Activated CD8-positive, alpha-beta T cell treated with anti-CD3 and anti-CD28 coated beads, Interleukin-2, amount 10 ng/mL, durations not matched to agents 7 days and 5 days (primary cell): ENCODE results near the gene ACTR1A. TPM values are rescaled to one million over a fixed set of nuclear protein-coding genes. Genes with fewer than 3 reads are reported as not detected.
A peak's percentile ranks its signal among the peaks of the same experiment; 100 is the strongest.
"Not testable (repeated sequence)": the region's sequence is repeated elsewhere in the genome, so short reads cannot be mapped to it uniquely, and the experiment has no call there.

Source experiments
- ATAC-seq: fragments of 150-1000 bp; cut with Tn5 transposase; one replicate; pipeline ENCODE4 v1.10.0; 2021; ENCODE audit warnings: moderate library complexity
- CTCF ChIA-PET: fragments of 350-600 bp; sonication (Branson Sonifier 250); formaldehyde crosslinking; loops from one replicate; lab custom pipeline; 2021; ENCODE audit warnings: antibody characterized with exemption; lab: Charles Lee
- POLR2A ChIA-PET: fragments of 350-600 bp; sonication (Branson Sonifier 250); formaldehyde crosslinking; loops from one replicate; lab custom pipeline; 2021; ENCODE audit warnings: antibody characterized with exemption; lab: Charles Lee
- DNase-seq: peaks from one replicate; pipeline ENCODE4 v3.0.0-alpha.2; 2020
- H3K27ac Mint-ChIP-seq: one replicate; pipeline ENCODE4 v1.8.0; 2021; ENCODE audit warnings: mild to moderate bottlenecking, mixed read lengths
- H3K27me3 Mint-ChIP-seq: one replicate; pipeline ENCODE4 v1.8.0; 2021; ENCODE audit warnings: low read depth, mixed read lengths
- H3K36me3 Mint-ChIP-seq: one replicate; pipeline ENCODE4 v1.8.0; 2021; ENCODE audit warnings: low read depth, mixed read lengths
- H3K4me1 Mint-ChIP-seq: one replicate; pipeline ENCODE4 v1.8.0; 2021; ENCODE audit warnings: low read depth, mixed read lengths
- H3K4me3 Mint-ChIP-seq: one replicate; pipeline ENCODE4 v1.8.0; 2021; ENCODE audit warnings: mild to moderate bottlenecking, mixed read lengths
- H3K9me3 Mint-ChIP-seq: one replicate; pipeline ENCODE4 v1.8.0; 2022; ENCODE audit warnings: mixed read lengths; ENCODE audit not compliant: insufficient read depth
- total RNA-seq, 2 experiments: library from RNA; stranded (reverse); gene quantifications; one replicate each; pipeline ENCODE4 v1.2.3, GENCODE V29; 2021

ACTR1A gene
- total RNA-seq, 2 experiments from 2014 or later: 72.7 to 75.8 TPM

GRCh38 chr10:102462512-102463054 lies 39.9 kb downstream of the ACTR1A start:
- H3K27me3 Mint-ChIP-seq: no peaks in the 10 kb centered on the region
- peaks cover 32% of the 10 kb centered on the region for H3K4me1 Mint-ChIP-seq
- ATAC-seq: no peak
- no peaks in the 10 kb centered on the region for H3K9me3 Mint-ChIP-seq
- CTCF ChIA-PET: interaction anchor here (0.9 to 4.3 kb wide), 13 partner anchors 11 to 232 kb away, joined by 3 to 25 read pairs (median 6); partner anchors contain the start of genes C10orf95, CUEDC2 and SUFU
- H3K4me3 Mint-ChIP-seq: peak overlapping the region; percentile 90
- no peak for DNase-seq
- peaks cover 2% of the 10 kb centered on the region for H3K36me3 Mint-ChIP-seq
- POLR2A ChIA-PET: interaction anchor here (1.2 to 2.7 kb wide), 7 partner anchors 9 to 69 kb away, joined by 3 to 25 read pairs (median 9); partner anchors contain the start of genes C10orf95 and FBXL15
- no peak overlapping the region for H3K27ac Mint-ChIP-seq

GRCh38 chr10:102461187-102462054 lies 41.1 kb downstream of the ACTR1A start:
- ChIA-PET CTCF (interaction anchor here (0.9 to 4.3 kb wide), 17 partner anchors 9 to 309 kb away, joined by 3 to 25 read pairs (median 4); partner anchors contain the start of genes ACTR1A, C10orf95, CUEDC2 and FBXL15), POLR2A (interaction anchor here (0.6 to 2.7 kb wide), 12 partner anchors 8 to 68 kb away, joined by 3 to 25 read pairs (median 5); partner anchors contain the start of genes C10orf95, CUEDC2, FBXL15 and NFKB2)
- DNase-seq: peak; percentile 94
- ATAC-seq: peak; percentile 97
- H3K9me3 Mint-ChIP-seq: no peaks in the 10 kb centered on the region
- peaks cover 32% of the 10 kb centered on the region for H3K4me1 Mint-ChIP-seq
- peaks cover 2% of the 10 kb centered on the region for H3K36me3 Mint-ChIP-seq
- no peaks in the 10 kb centered on the region for H3K27me3 Mint-ChIP-seq
- peak overlapping the region; percentile 79 for H3K27ac Mint-ChIP-seq
- H3K4me3 Mint-ChIP-seq: peak overlapping the region; percentile 90

- Mint-ChIP-seq H3K27me3 (no peaks in the 10 kb centered on the region), H3K4me1 (peaks cover 32% of the 10 kb centered on the region), H3K27ac (peak overlapping the region; percentile 79), H3K9me3 (no peaks in the 10 kb centered on the region), H3K4me3 (peak overlapping the region; percentile 90), H3K36me3 (peaks cover 8% of the 10 kb centered on the region)
- ATAC-seq: peak; percentile 28
- ChIA-PET POLR2A (interaction anchor here (0.6 to 2.7 kb wide), 7 partner anchors 10 to 65 kb away, joined by 3 to 25 read pairs (median 4); partner anchors contain the start of genes C10orf95, CUEDC2 and NFKB2), CTCF (interaction anchor here (0.9 to 4.3 kb wide), 12 partner anchors 9 to 291 kb away, joined by 3 to 25 read pairs (median 6); partner anchors contain the start of genes ACTR1A, C10orf95 and FBXL15)
- peak; percentile 34 for DNase-seq
These were observed 41.7 kb downstream of the ACTR1A start for GRCh38 chr10:102460836-102461186.

- H3K27ac Mint-ChIP-seq: no peak overlapping the region
- H3K4me1 Mint-ChIP-seq: peaks cover 46% of the 10 kb centered on the region
- POLR2A ChIA-PET: no interaction called here
- DNase-seq: no peak
- H3K9me3 Mint-ChIP-seq: no peaks in the 10 kb centered on the region
- H3K4me3 Mint-ChIP-seq: no peak overlapping the region
- CTCF ChIA-PET: no interaction called here
- H3K27me3 Mint-ChIP-seq: no peaks in the 10 kb centered on the region
- no peak for ATAC-seq
- H3K36me3 Mint-ChIP-seq: peaks cover 16% of the 10 kb centered on the region
These were observed 43.9 kb downstream of the ACTR1A start for GRCh38 chr10:102458656-102459055.

GRCh38 chr10:102457591-102458150 lies 44.8 kb downstream of the ACTR1A start:
- Mint-ChIP-seq H3K36me3 (peaks cover 22% of the 10 kb centered on the region), H3K4me1 (peaks cover 48% of the 10 kb centered on the region), H3K27me3 (no peaks in the 10 kb centered on the region), H3K27ac (no peak overlapping the region), H3K4me3 (no peak overlapping the region), H3K9me3 (no peaks in the 10 kb centered on the region)
- ATAC-seq: no peak
- ChIA-PET POLR2A (interaction anchor here (0.6 kb wide), 1 partner anchor 202 kb away, joined by 3 read pairs; no protein-coding TSS in a partner anchor), CTCF (interaction anchor here (0.6 to 1.4 kb wide), 2 partner anchors 21 to 378 kb away, joined by 4 to 5 read pairs; no protein-coding TSS in a partner anchor)
- no peak for DNase-seq

GRCh38 chr10:102455893-102456471 lies 46.5 kb downstream of the ACTR1A start:
- POLR2A ChIA-PET: no interaction called here
- Mint-ChIP-seq H3K27ac (no peak overlapping the region), H3K4me1 (peaks cover 46% of the 10 kb centered on the region), H3K27me3 (no peaks in the 10 kb centered on the region), H3K4me3 (no peak overlapping the region), H3K36me3 (peaks cover 28% of the 10 kb centered on the region), H3K9me3 (no peaks in the 10 kb centered on the region)
- CTCF ChIA-PET: interaction anchor here (1.4 kb wide), 1 partner anchor 23 kb away, joined by 5 read pairs; no protein-coding TSS in a partner anchor
- DNase-seq: no peak
- ATAC-seq: no peak

GRCh38 chr10:102454662-102455487 lies 47.6 kb downstream of the ACTR1A start:
- H3K4me3 Mint-ChIP-seq, POLR2A ChIA-PET, CTCF ChIA-PET, DNase-seq, ATAC-seq, H3K27me3 Mint-ChIP-seq, H3K9me3 Mint-ChIP-seq: not testable (repeated sequence)
- Mint-ChIP-seq H3K27ac (peak overlapping the region; percentile 43), H3K4me1 (peaks cover 38% of the 10 kb centered on the region), H3K36me3 (peaks cover 28% of the 10 kb centered on the region)

GRCh38 chr10:102453502-102453901 lies 49.0 kb downstream of the ACTR1A start:
- CTCF ChIA-PET: interaction anchor here (0.9 to 5.0 kb wide), 5 partner anchors 8 to 296 kb away, joined by 3 to 31 read pairs (median 25); partner anchors contain the start of gene CUEDC2
- Mint-ChIP-seq H3K4me1 (peaks cover 47% of the 10 kb centered on the region), H3K9me3 (no peaks in the 10 kb centered on the region), H3K36me3 (peaks cover 28% of the 10 kb centered on the region), H3K27me3 (no peaks in the 10 kb centered on the region), H3K4me3 (no peak overlapping the region), H3K27ac (peak overlapping the region; percentile 62)
- no peak for DNase-seq
- POLR2A ChIA-PET: interaction anchor here (1.8 to 5.7 kb wide), 2 partner anchors 9 to 19 kb away, joined by 10 to 81 read pairs; partner anchors contain the start of gene CUEDC2
- no peak for ATAC-seq

- Mint-ChIP-seq H3K36me3 (peaks cover 28% of the 10 kb centered on the region), H3K27me3 (no peaks in the 10 kb centered on the region), H3K9me3 (no peaks in the 10 kb centered on the region), H3K27ac (peak overlapping the region; percentile 83), H3K4me3 (peak overlapping the region; percentile 28), H3K4me1 (peaks cover 47% of the 10 kb centered on the region)
- CTCF ChIA-PET: interaction anchor here (0.9 to 5.0 kb wide), 7 partner anchors 9 to 295 kb away, joined by 3 to 31 read pairs (median 5); partner anchors contain the start of gene CUEDC2
- DNase-seq (peak; percentile 71), ATAC-seq (peak; percentile 40)
- POLR2A ChIA-PET: interaction anchor here (1.0 to 5.7 kb wide), 3 partner anchors 10 to 57 kb away, joined by 6 to 81 read pairs (median 10); partner anchors contain the start of genes CUEDC2 and NFKB2
These were observed 49.7 kb downstream of the ACTR1A start for GRCh38 chr10:102452672-102453340.
